A673 (cell line): ENCODE results near the gene CFP.

Experiments
- CTCF ChIP-seq: fragments of 300-800, 200-600 bp; sonication (generic); conservative IDR thresholded peaks from 2 replicates; pipeline ENCODE4 v1.5.1; 2017; ENCODE audit warnings: low read depth, mild to moderate bottlenecking, antibody characterized with exemption, low read length, moderate library complexity, mixed read lengths
- EZH2 ChIP-seq: fragments of 200-600 bp; sonication (generic); IDR thresholded peaks from 2 replicates; pipeline ENCODE4 v1.6.1; 2017; ENCODE audit warnings: borderline replicate concordance, low read depth, mild to moderate bottlenecking, mixed read lengths, antibody characterized with exemption, low read length; ENCODE audit not compliant: poor library complexity, severe bottlenecking

DNA sequence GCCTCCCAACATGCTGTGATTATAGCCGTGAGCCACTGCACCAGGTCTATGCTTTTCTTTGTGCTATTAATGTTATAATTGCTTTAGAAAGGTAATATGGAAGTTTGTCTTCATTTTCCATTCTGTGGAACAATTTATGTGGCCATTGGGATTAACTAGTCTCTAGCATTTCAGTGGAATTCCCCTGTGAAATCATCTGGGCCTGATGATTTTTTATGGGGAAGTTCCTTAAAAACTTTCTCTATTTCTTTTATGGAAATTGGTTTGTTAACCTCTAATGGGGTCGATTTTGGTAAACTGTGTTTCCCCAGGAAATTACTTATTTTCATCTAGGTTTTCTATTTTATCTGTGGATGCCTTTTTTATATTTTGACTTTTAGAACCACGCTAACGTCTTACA, 36.2 kb downstream of the CFP start:
- no peak for TF ChIP-seq CTCF
- no peak for TF ChIP-seq EZH2
